ENCODE results near the gene MMP24OS. TPM values are rescaled to one million over a fixed set of nuclear protein-coding genes. Genes with fewer than 3 reads are reported as not detected.

The MMP24OS gene
- total and polyA plus RNA-seq, 2 donors (not counting 3 experiments of a cell fraction or from before 2014, with no cell fraction given): 35.1 to 55.6 TPM

GRCh38 chr20:35325401-35325800, 47.5 kb upstream of the MMP24OS start:
- ChIA-PET POLR2A (no interaction called here), CTCF (interaction anchor here (8.1 kb wide), 1 partner anchor 19 kb away, joined by 182 read pairs; no protein-coding TSS in a partner anchor)
- H3K9me1 ChIP-seq (replicated peaks; ENCODE audit: control insufficient read depth, extremely low read depth, insufficient read depth, low read length): no peaks in the 10 kb centered on the region
- no peaks in the 10 kb centered on the region for H3K36me3 ChIP-seq (ENCODE audit: control insufficient read depth in 2 of 2, extremely low read depth in 1 of 2, insufficient read depth in 2 of 2, low read length in 2 of 2)
- BruUV-seq (replicated peaks): no TSS peak
- H3K79me2 ChIP-seq (ENCODE audit: control insufficient read depth, insufficient read depth, low read length): no peaks in the 10 kb centered on the region
- FAIRE-seq (no peak), DNase-seq (ENCODE audit: low read depth, low spot score) (no peak)
- H3K4me3 ChIP-seq (replicated peaks in 1 of 3; ENCODE audit: insufficient read depth in 1 of 3, low read depth in 1 of 3, low read length in 3 of 3): no peak overlapping the region
- dilution Hi-C loops (cut with MboI; ENCODE audit: extremely low pct_ligation_motif_present, low sequenced_read_pairs) (no loop called here), intact Hi-C loops (cut with micrococcal nuclease) (no loop called here)
- H3K9me3 ChIP-seq (replicated peaks; ENCODE audit: control insufficient read depth, insufficient read depth, low read length): no peaks in the 10 kb centered on the region
- no peak overlapping the region for H3K4me2 ChIP-seq (ENCODE audit: insufficient read depth, low read length)
- no peak overlapping the region for H3K27ac ChIP-seq (ENCODE audit: insufficient read depth, low read depth, low read length)
- no peaks in the 10 kb centered on the region for H4K20me1 ChIP-seq (replicated peaks; ENCODE audit: control insufficient read depth, extremely low read depth, insufficient read depth, low read length)
- TF ChIP-seq GATA2 (IDR thresholded peaks at IDR 0.05; ENCODE audit: insufficient read depth, insufficient read length, low read depth, low read length) (no peak), MAX (IDR thresholded peaks at IDR 0.05; ENCODE audit: insufficient read depth, insufficient read length) (no peak), MYC (IDR thresholded peaks at IDR 0.05; ENCODE audit: low read depth, low read length) (no peak), POLR2AphosphoS5 (IDR thresholded peaks at IDR 0.05; ENCODE audit: insufficient read depth, low read depth, low read length) (no peak), CTCF (IDR thresholded peaks at IDR 0.05; ENCODE audit: extremely low read depth in 1 of 2, insufficient read depth in 1 of 2, low read depth in 1 of 2, low read length in 2 of 2) (no peak), EZH2 (IDR thresholded peaks at IDR 0.05; ENCODE audit: borderline replicate concordance, low read depth, low read length, severe bottlenecking) (no peak), FOS (IDR thresholded peaks at IDR 0.05; ENCODE audit: borderline replicate concordance, insufficient read depth, low read length) (no peak), JUN (IDR thresholded peaks at IDR 0.05; ENCODE audit: borderline replicate concordance, insufficient read depth, insufficient read length, low read depth) (no peak), POLR2A (IDR thresholded peaks at IDR 0.05; ENCODE audit: low read depth, low read length) (no peak)
- no peak overlapping the region for H2AFZ ChIP-seq (ENCODE audit: low read depth, low read length)
- H3K9ac ChIP-seq (replicated peaks; ENCODE audit: extremely low read depth, insufficient read depth, low read length): no peak overlapping the region
- H3K27me3 ChIP-seq (ENCODE audit: control insufficient read depth in 2 of 2, insufficient read depth in 2 of 2, low read length in 2 of 2): no peaks in the 10 kb centered on the region
- peaks cover 41% of the 10 kb centered on the region for H3K4me1 ChIP-seq (ENCODE audit: control insufficient read depth, extremely low read depth, insufficient read depth, low read length)
